Tibial artery (tissue), 4 donors: Measurements from ENCODE around the gene ZAP70.

Experiments
- DNase-seq, 2 donors: peaks; one replicate each; pipeline ENCODE4 v3.0.0-alpha.2; 2019
- H3K27ac ChIP-seq, 2 donors: fragments of 200-600 bp; sonication (generic) in 1 of 2; 1 replicate in 1 of 2; 2 replicates in 1 of 2; pipeline ENCODE4 v1.5.1; 2018 to 2019; ENCODE audit warnings: mild to moderate bottlenecking in 1 of 2
- H3K27me3 ChIP-seq, 2 donors: fragments of 200-600 bp; sonication (generic) in 1 of 2; one replicate each; pipeline versions ENCODE4 v1.5.1 to v1.6.0; 2016 to 2019
- H3K36me3 ChIP-seq, 3 donors: fragments of 200-600 bp; sonication (generic) in 2 of 3; one replicate each; pipeline ENCODE4 v1.5.1; 2016 to 2019; ENCODE audit warnings: mild to moderate bottlenecking in 2 of 3
- H3K4me1 ChIP-seq, 4 donors: fragments of 200-600 bp; sonication (generic) in 2 of 4; 1 replicate in 3 of 4; 2 replicates in 1 of 4; pipeline ENCODE4 v1.5.1; 2016 to 2019
- H3K4me3 ChIP-seq, 2 donors: fragments of 200-600 bp; sonication (generic) in 1 of 2; 1 replicate in 1 of 2; 2 replicates in 1 of 2; pipeline ENCODE4 v1.5.1; 2018 to 2019; ENCODE audit warnings: mild to moderate bottlenecking in 2 of 2
- H3K9me3 ChIP-seq, 3 donors: fragments of 200-600 bp; sonication (generic) in 1 of 3; one replicate each; pipeline ENCODE4 v1.5.1; 2016 to 2019
- CTCF ChIP-seq, 2 experiments: fragments of 200-600 bp in 1 of 2; fragments of 450-650 bp in 1 of 2; IDR thresholded peaks; one replicate each; pipeline ENCODE4 v1.5.1; 2017 to 2019; ENCODE audit warnings: antibody characterized with exemption in 2 of 2, mild to moderate bottlenecking in 1 of 2, moderate library complexity in 1 of 2
- intact Hi-C: fragments of 100-400 bp; cut with DNase I; formaldehyde crosslinking; loops from one replicate; pipeline ENCODE4 v1.15.0; 2023; ENCODE audit warnings: low total_unique reads

The ZAP70 gene

GRCh38 chr2:97701186-97701585, 12.2 kb upstream of the ZAP70 start:
- no peak overlapping the region for H3K4me3 ChIP-seq
- peaks cover 0 to 5% (median 2%) of the 10 kb centered on the region in 4 donors for H3K4me1 ChIP-seq
- intact Hi-C loops, result no loop called here

GRCh38 chr2:97701851-97702465, 11.4 kb upstream of the ZAP70 start:
- TF ChIP-seq CTCF (IDR thresholded peaks at IDR 0.05), result no peak
- Histone ChIP-seq H3K9me3 (no peaks in the 10 kb centered on the region), H3K27ac (no peak overlapping the region), H3K4me1 (peaks cover 0 to 2% (median under 1%) of the 10 kb centered on the region in 4 donors), H3K36me3 (peaks cover 0 to 11% (median 0%) of the 10 kb centered on the region in 3 donors), H3K27me3 (peaks cover 0 to 5% of the 10 kb centered on the region in 2 donors), H3K4me3 (no peak overlapping the region)
- DNase-seq, result no peak
- intact Hi-C loops, result no loop called here

More at GRCh38 chr2:97701186-97701585, 12.2 kb upstream of the ZAP70 start:
- no peak overlapping the region for H3K27ac ChIP-seq
- DNase-seq, result no peak
- H3K27me3 ChIP-seq, result no peaks in the 10 kb centered on the region
- no peaks in the 10 kb centered on the region for H3K9me3 ChIP-seq
- no peak for TF ChIP-seq CTCF (IDR thresholded peaks at IDR 0.05)
- peaks cover 0 to 11% (median 0%) of the 10 kb centered on the region in 3 donors for H3K36me3 ChIP-seq

- DNase-seq, result no peak
- TF ChIP-seq CTCF (IDR thresholded peaks at IDR 0.05), result no peak
- Histone ChIP-seq H3K4me1 (no peaks in the 10 kb centered on the region), H3K9me3 (no peaks in the 10 kb centered on the region), H3K4me3 (no peak overlapping the region), H3K27ac (no peak overlapping the region), H3K27me3 (peaks cover 0 to 15% of the 10 kb centered on the region in 2 donors), H3K36me3 (peaks cover 0 to 11% (median 0%) of the 10 kb centered on the region in 3 donors)
- intact Hi-C loops, result no loop called here
Observed at GRCh38 chr2:97702731-97703470, 10.5 kb upstream of the ZAP70 start.

- no peaks in the 10 kb centered on the region for H3K9me3 ChIP-seq
- TF ChIP-seq CTCF (IDR thresholded peaks at IDR 0.05), result no peak
- intact Hi-C loops, result no loop called here
- H3K4me3 ChIP-seq, result no peak overlapping the region
- no peak overlapping the region for H3K27ac ChIP-seq
- H3K4me1 ChIP-seq, result no peaks in the 10 kb centered on the region
- peaks cover 0 to 23% of the 10 kb centered on the region in 2 donors for H3K27me3 ChIP-seq
- DNase-seq, result no peak
- H3K36me3 ChIP-seq, result peaks cover 0 to 11% (median 0%) of the 10 kb centered on the region in 3 donors
Observed at GRCh38 chr2:97703741-97704140, 9.6 kb upstream of the ZAP70 start.

GRCh38 chr2:97704989-97705388, 8.4 kb upstream of the ZAP70 start:
- H3K4me3 ChIP-seq, result no peak overlapping the region
- DNase-seq, result no peak
- peaks cover 0 to 11% (median 0%) of the 10 kb centered on the region in 3 donors for H3K36me3 ChIP-seq
- H3K27ac ChIP-seq, result no peak overlapping the region
- peaks cover 0 to 30% of the 10 kb centered on the region in 2 donors for H3K27me3 ChIP-seq
- H3K4me1 ChIP-seq, result no peaks in the 10 kb centered on the region
- TF ChIP-seq CTCF (IDR thresholded peaks at IDR 0.05), result no peak
- intact Hi-C loops, result no loop called here
- H3K9me3 ChIP-seq, result no peaks in the 10 kb centered on the region
